Measurements from ENCODE around the gene ATP11C. TPM values are rescaled to one million over a fixed set of nuclear protein-coding genes. Genes with fewer than 3 reads are reported as not detected.
A peak's percentile ranks its signal among the peaks of the same experiment; 100 is the strongest.

ATP11C gene
- total RNA-seq, 1 experiment from 2014 or later: 38.6 TPM

DNA sequence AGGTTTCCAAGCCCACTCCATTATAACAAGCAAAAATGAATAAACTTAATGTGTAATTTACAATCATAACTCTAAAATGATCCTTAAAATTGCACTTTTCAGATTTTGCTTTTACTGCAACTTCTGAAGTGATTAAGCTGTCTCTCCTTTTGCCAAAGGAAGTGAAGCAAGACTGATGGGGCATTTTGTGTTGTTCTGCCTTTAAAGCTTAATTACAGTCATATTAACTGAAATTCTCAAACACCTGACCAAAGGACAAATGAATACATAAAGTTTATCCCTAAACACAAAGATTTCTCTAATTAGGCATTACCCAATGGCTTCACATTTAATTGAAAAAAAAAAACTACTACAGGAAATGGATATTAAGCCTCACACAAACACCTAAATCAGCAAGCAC lies 101.8 kb downstream of the ATP11C start (continued):
- TF ChIP-seq, protein P1, sequence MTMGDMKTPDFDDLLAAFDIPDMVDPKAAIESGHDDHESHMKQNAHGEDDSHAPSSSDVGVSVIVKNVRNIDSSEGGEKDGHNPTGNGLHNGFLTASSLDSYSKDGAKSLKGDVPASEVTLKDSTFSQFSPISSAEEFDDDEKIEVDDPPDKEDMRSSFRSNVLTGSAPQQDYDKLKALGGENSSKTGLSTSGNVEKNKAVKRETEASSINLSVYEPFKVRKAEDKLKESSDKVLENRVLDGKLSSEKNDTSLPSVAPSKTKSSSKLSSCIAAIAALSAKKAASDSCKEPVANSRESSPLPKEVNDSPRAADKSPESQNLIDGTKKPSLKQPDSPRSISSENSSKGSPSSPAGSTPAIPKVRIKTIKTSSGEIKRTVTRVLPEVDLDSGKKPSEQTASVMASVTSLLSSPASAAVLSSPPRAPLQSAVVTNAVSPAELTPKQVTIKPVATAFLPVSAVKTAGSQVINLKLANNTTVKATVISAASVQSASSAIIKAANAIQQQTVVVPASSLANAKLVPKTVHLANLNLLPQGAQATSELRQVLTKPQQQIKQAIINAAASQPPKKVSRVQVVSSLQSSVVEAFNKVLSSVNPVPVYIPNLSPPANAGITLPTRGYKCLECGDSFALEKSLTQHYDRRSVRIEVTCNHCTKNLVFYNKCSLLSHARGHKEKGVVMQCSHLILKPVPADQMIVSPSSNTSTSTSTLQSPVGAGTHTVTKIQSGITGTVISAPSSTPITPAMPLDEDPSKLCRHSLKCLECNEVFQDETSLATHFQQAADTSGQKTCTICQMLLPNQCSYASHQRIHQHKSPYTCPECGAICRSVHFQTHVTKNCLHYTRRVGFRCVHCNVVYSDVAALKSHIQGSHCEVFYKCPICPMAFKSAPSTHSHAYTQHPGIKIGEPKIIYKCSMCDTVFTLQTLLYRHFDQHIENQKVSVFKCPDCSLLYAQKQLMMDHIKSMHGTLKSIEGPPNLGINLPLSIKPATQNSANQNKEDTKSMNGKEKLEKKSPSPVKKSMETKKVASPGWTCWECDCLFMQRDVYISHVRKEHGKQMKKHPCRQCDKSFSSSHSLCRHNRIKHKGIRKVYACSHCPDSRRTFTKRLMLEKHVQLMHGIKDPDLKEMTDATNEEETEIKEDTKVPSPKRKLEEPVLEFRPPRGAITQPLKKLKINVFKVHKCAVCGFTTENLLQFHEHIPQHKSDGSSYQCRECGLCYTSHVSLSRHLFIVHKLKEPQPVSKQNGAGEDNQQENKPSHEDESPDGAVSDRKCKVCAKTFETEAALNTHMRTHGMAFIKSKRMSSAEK (CRISPR knock-in tag; IDR thresholded peaks at IDR 0.05; ENCODE audit: borderline replicate concordance): no peak
- TF ChIP-seq, protein P2, sequence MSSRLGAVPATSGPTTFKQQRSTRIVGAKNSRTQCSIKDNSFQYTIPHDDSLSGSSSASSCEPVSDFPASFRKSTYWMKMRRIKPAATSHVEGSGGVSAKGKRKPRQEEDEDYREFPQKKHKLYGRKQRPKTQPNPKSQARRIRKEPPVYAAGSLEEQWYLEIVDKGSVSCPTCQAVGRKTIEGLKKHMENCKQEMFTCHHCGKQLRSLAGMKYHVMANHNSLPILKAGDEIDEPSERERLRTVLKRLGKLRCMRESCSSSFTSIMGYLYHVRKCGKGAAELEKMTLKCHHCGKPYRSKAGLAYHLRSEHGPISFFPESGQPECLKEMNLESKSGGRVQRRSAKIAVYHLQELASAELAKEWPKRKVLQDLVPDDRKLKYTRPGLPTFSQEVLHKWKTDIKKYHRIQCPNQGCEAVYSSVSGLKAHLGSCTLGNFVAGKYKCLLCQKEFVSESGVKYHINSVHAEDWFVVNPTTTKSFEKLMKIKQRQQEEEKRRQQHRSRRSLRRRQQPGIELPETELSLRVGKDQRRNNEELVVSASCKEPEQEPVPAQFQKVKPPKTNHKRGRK (CRISPR knock-in tag; IDR thresholded peaks at IDR 0.05; ENCODE audit: borderline replicate concordance): no peak
- no peak for TF ChIP-seq FOXP1 (CRISPR knock-in tag; IDR thresholded peaks at IDR 0.05; ENCODE audit: borderline replicate concordance)
- TF ChIP-seq, protein P3, sequence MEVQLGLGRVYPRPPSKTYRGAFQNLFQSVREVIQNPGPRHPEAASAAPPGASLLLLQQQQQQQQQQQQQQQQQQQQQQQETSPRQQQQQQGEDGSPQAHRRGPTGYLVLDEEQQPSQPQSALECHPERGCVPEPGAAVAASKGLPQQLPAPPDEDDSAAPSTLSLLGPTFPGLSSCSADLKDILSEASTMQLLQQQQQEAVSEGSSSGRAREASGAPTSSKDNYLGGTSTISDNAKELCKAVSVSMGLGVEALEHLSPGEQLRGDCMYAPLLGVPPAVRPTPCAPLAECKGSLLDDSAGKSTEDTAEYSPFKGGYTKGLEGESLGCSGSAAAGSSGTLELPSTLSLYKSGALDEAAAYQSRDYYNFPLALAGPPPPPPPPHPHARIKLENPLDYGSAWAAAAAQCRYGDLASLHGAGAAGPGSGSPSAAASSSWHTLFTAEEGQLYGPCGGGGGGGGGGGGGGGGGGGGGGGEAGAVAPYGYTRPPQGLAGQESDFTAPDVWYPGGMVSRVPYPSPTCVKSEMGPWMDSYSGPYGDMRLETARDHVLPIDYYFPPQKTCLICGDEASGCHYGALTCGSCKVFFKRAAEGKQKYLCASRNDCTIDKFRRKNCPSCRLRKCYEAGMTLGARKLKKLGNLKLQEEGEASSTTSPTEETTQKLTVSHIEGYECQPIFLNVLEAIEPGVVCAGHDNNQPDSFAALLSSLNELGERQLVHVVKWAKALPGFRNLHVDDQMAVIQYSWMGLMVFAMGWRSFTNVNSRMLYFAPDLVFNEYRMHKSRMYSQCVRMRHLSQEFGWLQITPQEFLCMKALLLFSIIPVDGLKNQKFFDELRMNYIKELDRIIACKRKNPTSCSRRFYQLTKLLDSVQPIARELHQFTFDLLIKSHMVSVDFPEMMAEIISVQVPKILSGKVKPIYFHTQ (CRISPR knock-in tag; IDR thresholded peaks at IDR 0.05): no peak
- TF ChIP-seq EMX1 (CRISPR knock-in tag; IDR thresholded peaks at IDR 0.05): no peak
- TF ChIP-seq, protein P4, sequence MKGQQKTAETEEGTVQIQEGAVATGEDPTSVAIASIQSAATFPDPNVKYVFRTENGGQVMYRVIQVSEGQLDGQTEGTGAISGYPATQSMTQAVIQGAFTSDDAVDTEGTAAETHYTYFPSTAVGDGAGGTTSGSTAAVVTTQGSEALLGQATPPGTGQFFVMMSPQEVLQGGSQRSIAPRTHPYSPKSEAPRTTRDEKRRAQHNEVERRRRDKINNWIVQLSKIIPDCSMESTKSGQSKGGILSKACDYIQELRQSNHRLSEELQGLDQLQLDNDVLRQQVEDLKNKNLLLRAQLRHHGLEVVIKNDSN (CRISPR knock-in tag; IDR thresholded peaks at IDR 0.05): no peak
- TF ChIP-seq, protein P5, sequence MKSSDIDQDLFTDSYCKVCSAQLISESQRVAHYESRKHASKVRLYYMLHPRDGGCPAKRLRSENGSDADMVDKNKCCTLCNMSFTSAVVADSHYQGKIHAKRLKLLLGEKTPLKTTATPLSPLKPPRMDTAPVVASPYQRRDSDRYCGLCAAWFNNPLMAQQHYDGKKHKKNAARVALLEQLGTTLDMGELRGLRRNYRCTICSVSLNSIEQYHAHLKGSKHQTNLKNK (CRISPR knock-in tag; IDR thresholded peaks at IDR 0.05): no peak
- no peak for TF ChIP-seq NFATC4 (CRISPR knock-in tag; IDR thresholded peaks at IDR 0.05)
- TF ChIP-seq, protein P6, sequence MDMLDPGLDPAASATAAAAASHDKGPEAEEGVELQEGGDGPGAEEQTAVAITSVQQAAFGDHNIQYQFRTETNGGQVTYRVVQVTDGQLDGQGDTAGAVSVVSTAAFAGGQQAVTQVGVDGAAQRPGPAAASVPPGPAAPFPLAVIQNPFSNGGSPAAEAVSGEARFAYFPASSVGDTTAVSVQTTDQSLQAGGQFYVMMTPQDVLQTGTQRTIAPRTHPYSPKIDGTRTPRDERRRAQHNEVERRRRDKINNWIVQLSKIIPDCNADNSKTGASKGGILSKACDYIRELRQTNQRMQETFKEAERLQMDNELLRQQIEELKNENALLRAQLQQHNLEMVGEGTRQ (CRISPR knock-in tag; IDR thresholded peaks at IDR 0.05): no peak

GRCh38 chrX:139828830-139829229 lies 104.0 kb downstream of the ATP11C start:
- no peaks in the 10 kb centered on the region for H3K27me3 Mint-ChIP-seq (ENCODE audit: low read depth)
- ATAC-seq (no peak), DNase-seq (ENCODE audit: low spot score) (no peak)
- H3K4me1 Mint-ChIP-seq: peaks cover 87% of the 10 kb centered on the region
- no peak for TF ChIP-seq JUN (CRISPR knock-in tag; IDR thresholded peaks at IDR 0.05)
- TF ChIP-seq, protein P7, sequence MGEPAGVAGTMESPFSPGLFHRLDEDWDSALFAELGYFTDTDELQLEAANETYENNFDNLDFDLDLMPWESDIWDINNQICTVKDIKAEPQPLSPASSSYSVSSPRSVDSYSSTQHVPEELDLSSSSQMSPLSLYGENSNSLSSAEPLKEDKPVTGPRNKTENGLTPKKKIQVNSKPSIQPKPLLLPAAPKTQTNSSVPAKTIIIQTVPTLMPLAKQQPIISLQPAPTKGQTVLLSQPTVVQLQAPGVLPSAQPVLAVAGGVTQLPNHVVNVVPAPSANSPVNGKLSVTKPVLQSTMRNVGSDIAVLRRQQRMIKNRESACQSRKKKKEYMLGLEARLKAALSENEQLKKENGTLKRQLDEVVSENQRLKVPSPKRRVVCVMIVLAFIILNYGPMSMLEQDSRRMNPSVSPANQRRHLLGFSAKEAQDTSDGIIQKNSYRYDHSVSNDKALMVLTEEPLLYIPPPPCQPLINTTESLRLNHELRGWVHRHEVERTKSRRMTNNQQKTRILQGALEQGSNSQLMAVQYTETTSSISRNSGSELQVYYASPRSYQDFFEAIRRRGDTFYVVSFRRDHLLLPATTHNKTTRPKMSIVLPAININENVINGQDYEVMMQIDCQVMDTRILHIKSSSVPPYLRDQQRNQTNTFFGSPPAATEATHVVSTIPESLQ (CRISPR knock-in tag; IDR thresholded peaks at IDR 0.05): no peak
- TF ChIP-seq ZBTB43 (CRISPR knock-in tag; IDR thresholded peaks at IDR 0.05): no peak
- H3K4me3 Mint-ChIP-seq: no peak overlapping the region
- POLR2A ChIA-PET: no interaction called here
- no peaks in the 10 kb centered on the region for H3K9me3 Mint-ChIP-seq
- no peaks in the 10 kb centered on the region for H3K36me3 Mint-ChIP-seq
- H3K27ac Mint-ChIP-seq: peak overlapping the region; percentile 60; the same call in 1 of the 2 replicates
- CTCF ChIA-PET: no interaction called here

Measured in WTC11 (cell line).